ENCODE results near the gene TUBGCP6.

TUBGCP6 gene

DNA sequence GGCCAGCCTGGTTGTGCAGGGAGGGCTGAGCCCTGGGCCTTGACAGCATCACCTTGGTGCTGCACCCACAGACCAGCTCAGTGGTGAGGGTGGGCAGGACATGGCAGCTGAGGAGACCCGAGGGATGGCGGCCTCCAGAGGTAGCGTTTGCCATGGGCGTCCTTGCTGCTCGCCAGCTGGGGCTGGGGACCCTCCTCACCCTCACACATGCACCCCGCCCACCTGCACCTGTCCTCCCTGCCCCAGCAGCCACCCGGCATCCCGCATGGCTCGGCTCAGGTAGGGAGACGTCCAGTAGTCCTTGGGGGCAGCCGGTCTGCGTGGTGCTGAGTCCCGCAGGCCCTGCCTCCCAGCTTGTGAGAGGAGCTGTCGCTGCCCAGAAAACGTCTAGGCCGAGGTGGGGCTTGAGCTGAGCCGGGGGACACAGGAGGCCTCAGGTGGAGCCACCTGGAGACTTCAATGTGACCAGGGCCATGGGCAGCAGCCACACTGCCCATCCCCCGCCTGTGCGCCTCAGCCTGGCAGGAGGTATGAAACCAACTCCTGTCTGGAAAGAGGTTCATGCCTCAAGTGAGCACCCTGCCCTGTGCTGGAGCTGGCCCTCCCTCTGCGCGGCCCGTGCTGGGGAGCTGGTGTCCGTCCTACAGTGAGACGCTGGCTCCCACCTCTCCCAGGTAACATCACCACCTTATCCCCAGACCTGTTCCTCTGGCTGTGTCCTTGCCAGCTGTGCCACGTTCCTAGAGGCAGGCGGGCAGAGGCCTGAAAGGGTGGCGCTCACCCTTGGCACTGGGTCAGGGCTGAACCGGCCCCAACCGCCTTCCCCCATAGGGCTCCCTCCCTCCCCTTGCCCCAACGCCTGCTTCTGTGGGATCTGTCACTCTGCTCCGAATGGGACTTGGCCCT is 62.4 kb downstream of the TUBGCP6 start:
- Histone ChIP-seq H4K20me1 (ENCODE audit: control insufficient read depth, insufficient read depth, low read depth, low read length) (no peaks in the 10 kb centered on the region), H3F3A (ENCODE audit: control insufficient read depth, insufficient read depth) (peaks cover 8% of the 10 kb centered on the region), H3K79me2 (ENCODE audit: control insufficient read depth, low read length) (peaks cover 20% of the 10 kb centered on the region), H3K27me3 (ENCODE audit: control insufficient read depth, low read length) (no peaks in the 10 kb centered on the region), H3K9me3 (ENCODE audit: control insufficient read depth, insufficient read depth, low read length) (no peaks in the 10 kb centered on the region), H3K9me2 (replicated peaks; ENCODE audit: control insufficient read depth, low read length) (no peaks in the 10 kb centered on the region), H3K4me1 (ENCODE audit: control insufficient read depth, low read length) (peaks cover 28% of the 10 kb centered on the region), H3K4me2 (ENCODE audit: low read length) (no peak overlapping the region), H3K27ac (ENCODE audit: low read depth, low read length) (no peak overlapping the region), H3K36me3 (ENCODE audit: control insufficient read depth, low read length) (peaks cover 14% of the 10 kb centered on the region), H3K4me3 (ENCODE audit: low read length) (no peak overlapping the region)
- no peak for TF ChIP-seq EZH2phosphoT487 (IDR thresholded peaks at IDR 0.05; ENCODE audit: borderline replicate concordance, low read length)
- TF ChIP-seq, protein P1, sequence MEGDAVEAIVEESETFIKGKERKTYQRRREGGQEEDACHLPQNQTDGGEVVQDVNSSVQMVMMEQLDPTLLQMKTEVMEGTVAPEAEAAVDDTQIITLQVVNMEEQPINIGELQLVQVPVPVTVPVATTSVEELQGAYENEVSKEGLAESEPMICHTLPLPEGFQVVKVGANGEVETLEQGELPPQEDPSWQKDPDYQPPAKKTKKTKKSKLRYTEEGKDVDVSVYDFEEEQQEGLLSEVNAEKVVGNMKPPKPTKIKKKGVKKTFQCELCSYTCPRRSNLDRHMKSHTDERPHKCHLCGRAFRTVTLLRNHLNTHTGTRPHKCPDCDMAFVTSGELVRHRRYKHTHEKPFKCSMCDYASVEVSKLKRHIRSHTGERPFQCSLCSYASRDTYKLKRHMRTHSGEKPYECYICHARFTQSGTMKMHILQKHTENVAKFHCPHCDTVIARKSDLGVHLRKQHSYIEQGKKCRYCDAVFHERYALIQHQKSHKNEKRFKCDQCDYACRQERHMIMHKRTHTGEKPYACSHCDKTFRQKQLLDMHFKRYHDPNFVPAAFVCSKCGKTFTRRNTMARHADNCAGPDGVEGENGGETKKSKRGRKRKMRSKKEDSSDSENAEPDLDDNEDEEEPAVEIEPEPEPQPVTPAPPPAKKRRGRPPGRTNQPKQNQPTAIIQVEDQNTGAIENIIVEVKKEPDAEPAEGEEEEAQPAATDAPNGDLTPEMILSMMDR (IDR thresholded peaks at IDR 0.05; ENCODE audit: low read depth, low read length, poor library complexity, severe bottlenecking) = no peak

DNA sequence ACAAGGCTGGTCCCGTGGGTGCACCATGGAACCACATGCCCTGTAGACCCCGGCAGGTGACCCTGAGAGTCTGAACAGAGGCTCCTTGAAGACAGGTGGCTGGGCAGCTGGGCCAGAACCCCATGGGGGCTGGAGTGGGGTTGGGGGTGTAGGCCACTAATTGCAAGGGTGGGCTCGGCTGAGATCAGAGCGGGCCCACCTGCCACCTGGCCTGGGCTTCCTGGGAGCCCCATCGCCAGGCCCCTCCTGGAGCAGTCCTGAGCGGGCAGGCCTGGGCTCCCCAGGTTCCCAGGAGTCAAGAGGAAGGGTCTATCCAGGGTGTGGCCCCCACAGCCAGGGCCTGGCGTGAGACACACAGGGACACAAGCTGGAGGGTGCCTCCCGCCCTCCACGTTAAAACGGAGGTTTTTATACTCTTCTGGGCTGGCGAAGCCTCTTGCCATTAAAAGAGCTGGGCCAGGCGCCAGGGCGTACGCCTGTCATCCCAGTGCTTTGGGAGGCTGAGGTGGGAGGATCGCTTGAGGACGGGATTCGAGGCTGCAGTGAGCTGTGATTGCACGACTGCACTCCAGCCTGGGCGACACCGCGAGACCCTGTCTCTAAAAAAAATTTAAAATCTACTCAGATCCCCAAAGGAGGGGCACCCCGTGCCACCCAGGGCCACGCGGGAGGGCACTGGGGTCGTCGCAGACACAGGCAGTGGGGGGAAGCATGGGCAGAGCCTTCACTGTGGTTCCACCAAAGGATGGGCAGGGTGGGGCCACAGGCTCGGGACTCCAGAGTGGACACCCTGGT is 63.9 kb downstream of the TUBGCP6 start:
- Histone ChIP-seq H3K9me3 (ENCODE audit: control insufficient read depth, insufficient read depth, low read length) (no peaks in the 10 kb centered on the region), H3K4me3 (ENCODE audit: low read length) (no peak overlapping the region), H3K4me1 (ENCODE audit: control insufficient read depth, low read length) (peaks cover 24% of the 10 kb centered on the region), H3F3A (ENCODE audit: control insufficient read depth, insufficient read depth) (no peaks in the 10 kb centered on the region), H3K9me2 (replicated peaks; ENCODE audit: control insufficient read depth, low read length) (no peaks in the 10 kb centered on the region), H3K79me2 (ENCODE audit: control insufficient read depth, low read length) (peaks cover 5% of the 10 kb centered on the region), H3K27me3 (ENCODE audit: control insufficient read depth, low read length) (no peaks in the 10 kb centered on the region), H3K27ac (ENCODE audit: low read depth, low read length) (no peak overlapping the region), H3K36me3 (ENCODE audit: control insufficient read depth, low read length) (no peaks in the 10 kb centered on the region), H4K20me1 (ENCODE audit: control insufficient read depth, insufficient read depth, low read depth, low read length) (no peaks in the 10 kb centered on the region), H3K4me2 (ENCODE audit: low read length) (no peak overlapping the region)
- TF ChIP-seq, protein P1 (IDR thresholded peaks at IDR 0.05; ENCODE audit: low read depth, low read length, poor library complexity, severe bottlenecking) = no peak
- TF ChIP-seq EZH2phosphoT487 (IDR thresholded peaks at IDR 0.05; ENCODE audit: borderline replicate concordance, low read length) = no peak

DNA sequence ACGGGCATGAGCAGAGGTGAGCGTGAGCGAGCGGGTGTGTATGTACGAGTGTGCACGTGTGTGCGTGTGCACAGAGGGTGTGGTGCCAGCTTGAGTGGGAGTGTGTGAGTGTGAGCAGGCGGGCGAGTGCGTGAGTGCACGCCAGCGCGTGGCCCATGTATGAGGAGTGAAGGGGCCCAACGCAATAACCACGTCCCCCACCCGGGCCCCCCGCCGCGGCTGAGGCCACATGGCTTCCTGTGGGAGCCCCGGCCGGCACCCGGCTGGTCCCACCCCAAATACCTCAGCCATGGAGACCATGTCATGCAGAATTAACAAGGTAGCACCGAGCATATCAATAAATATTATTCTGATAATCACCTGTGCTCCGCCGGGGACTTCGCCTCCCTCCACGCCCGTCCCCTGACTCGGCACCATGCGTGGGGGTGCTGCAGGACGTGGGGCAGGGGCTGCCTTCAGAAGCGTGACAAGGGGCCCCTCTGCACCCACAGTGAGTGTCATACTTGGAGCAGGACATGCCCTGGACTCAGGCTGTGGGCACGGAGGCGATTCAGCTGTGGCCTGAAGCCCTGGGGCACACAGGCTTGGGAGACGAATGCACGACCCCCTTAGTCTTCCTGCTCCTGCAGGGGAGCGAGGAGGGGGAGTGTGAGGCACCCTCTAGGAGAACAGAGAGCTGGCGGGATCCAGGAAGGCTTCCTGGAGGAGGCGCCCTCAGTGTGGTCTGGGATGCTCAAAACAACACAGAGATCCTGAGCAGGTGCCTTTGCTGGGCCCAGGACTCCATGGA is 64.7 kb downstream of the TUBGCP6 start:
- Histone ChIP-seq H3K27me3 (ENCODE audit: control insufficient read depth, low read length) (no peaks in the 10 kb centered on the region), H3F3A (ENCODE audit: control insufficient read depth, insufficient read depth) (no peaks in the 10 kb centered on the region), H3K9me2 (replicated peaks; ENCODE audit: control insufficient read depth, low read length) (no peaks in the 10 kb centered on the region), H3K36me3 (ENCODE audit: control insufficient read depth, low read length) (no peaks in the 10 kb centered on the region), H3K4me2 (ENCODE audit: low read length) (no peak overlapping the region), H3K79me2 (ENCODE audit: control insufficient read depth, low read length) (peaks cover 1% of the 10 kb centered on the region), H3K27ac (ENCODE audit: low read depth, low read length) (no peak overlapping the region), H3K9me3 (ENCODE audit: control insufficient read depth, insufficient read depth, low read length) (no peaks in the 10 kb centered on the region), H4K20me1 (ENCODE audit: control insufficient read depth, insufficient read depth, low read depth, low read length) (no peaks in the 10 kb centered on the region), H3K4me1 (ENCODE audit: control insufficient read depth, low read length) (peaks cover 21% of the 10 kb centered on the region), H3K4me3 (ENCODE audit: low read length) (no peak overlapping the region)
- no peak for TF ChIP-seq EZH2phosphoT487 (IDR thresholded peaks at IDR 0.05; ENCODE audit: borderline replicate concordance, low read length)
- TF ChIP-seq, protein P1 (IDR thresholded peaks at IDR 0.05; ENCODE audit: low read depth, low read length, poor library complexity, severe bottlenecking) = no peak
